Measurements from ENCODE around the gene LDB2.

LDB2 gene

GRCh38 chr4:16884673-16885460 lies 13.6 kb downstream of the LDB2 start:
- DNase-seq (ENCODE audit: low spot score): no peak

GRCh38 chr4:16883806-16884205 lies 14.6 kb downstream of the LDB2 start:
- DNase-seq (ENCODE audit: low spot score): no peak

- DNase-seq (ENCODE audit: low spot score): no peak
Measured at GRCh38 chr4:16881151-16881884, 17.1 kb downstream of the LDB2 start.

GRCh38 chr4:16875487-16875886 lies 23.0 kb downstream of the LDB2 start:
- DNase-seq (ENCODE audit: low spot score): no peak

GRCh38 chr4:16869594-16870245 lies 28.7 kb downstream of the LDB2 start:
- no peak for DNase-seq (ENCODE audit: low spot score)

GRCh38 chr4:16868674-16869073 lies 29.8 kb downstream of the LDB2 start:
- no peak for DNase-seq (ENCODE audit: low spot score)

GRCh38 chr4:16867827-16868226 lies 30.6 kb downstream of the LDB2 start:
- no peak for DNase-seq (ENCODE audit: low spot score)

- no peak for DNase-seq (ENCODE audit: low spot score)
Measured at GRCh38 chr4:16866974-16867373, 31.5 kb downstream of the LDB2 start.

GRCh38 chr4:16865897-16866283 lies 32.6 kb downstream of the LDB2 start:
- DNase-seq (ENCODE audit: low spot score): no peak

GRCh38 chr4:16865209-16865896 lies 33.1 kb downstream of the LDB2 start:
- DNase-seq (ENCODE audit: low spot score): no peak

- no peak for DNase-seq (ENCODE audit: low spot score)
Measured at GRCh38 chr4:16864199-16864598, 34.2 kb downstream of the LDB2 start.

- DNase-seq (ENCODE audit: low spot score): no peak
Measured at GRCh38 chr4:16862697-16863096, 35.7 kb downstream of the LDB2 start.

- DNase-seq (ENCODE audit: low spot score): no peak
Measured at GRCh38 chr4:16860516-16860915, 37.9 kb downstream of the LDB2 start.

- no peak for DNase-seq (ENCODE audit: low spot score)
Measured at GRCh38 chr4:16859031-16859430, 39.4 kb downstream of the LDB2 start.

- no peak for DNase-seq (ENCODE audit: low spot score)
Measured at GRCh38 chr4:16858275-16858752, 40.1 kb downstream of the LDB2 start.

GRCh38 chr4:16857425-16857824 lies 41.0 kb downstream of the LDB2 start:
- no peak for DNase-seq (ENCODE audit: low spot score)

- DNase-seq (ENCODE audit: low spot score): no peak
Measured at GRCh38 chr4:16853640-16854039, 44.8 kb downstream of the LDB2 start.

GRCh38 chr4:16852644-16853043 lies 45.8 kb downstream of the LDB2 start:
- no peak for DNase-seq (ENCODE audit: low spot score)

GRCh38 chr4:16852228-16852627 lies 46.2 kb downstream of the LDB2 start:
- no peak for DNase-seq (ENCODE audit: low spot score)

- no peak for DNase-seq (ENCODE audit: low spot score)
Measured at GRCh38 chr4:16846540-16847117, 51.8 kb downstream of the LDB2 start.

GRCh38 chr4:16844816-16845586 lies 53.4 kb downstream of the LDB2 start:
- DNase-seq (ENCODE audit: low spot score): no peak

Measured in CD4-positive, alpha-beta T cell treated with Interleukin-15 for 4 hours (primary cell).